Vagina (tissue), 2 donors: ENCODE measurements around the gene FAM107B.

Source experiments
- CTCF ChIP-seq, 3 experiments: fragments of 450-650 bp in 2 of 3; fragments of 200-600 bp in 1 of 3; sonication (generic) in 1 of 3; IDR thresholded peaks; one replicate each; pipeline ENCODE4 v1.5.1; 2017 to 2019; ENCODE audit warnings: antibody characterized with exemption in 3 of 3, mild to moderate bottlenecking in 2 of 3, moderate library complexity in 2 of 3
- POLR2AphosphoS5 ChIP-seq, 2 donors: sonication (generic); formaldehyde crosslinking; IDR thresholded peaks; one replicate each; pipeline ENCODE4 v1.9.0; 2017; ENCODE audit warnings: antibody characterized with exemption in 2 of 2, mild to moderate bottlenecking in 2 of 2, low read depth in 1 of 2; ENCODE audit not compliant: insufficient read depth in 1 of 2

DNA sequence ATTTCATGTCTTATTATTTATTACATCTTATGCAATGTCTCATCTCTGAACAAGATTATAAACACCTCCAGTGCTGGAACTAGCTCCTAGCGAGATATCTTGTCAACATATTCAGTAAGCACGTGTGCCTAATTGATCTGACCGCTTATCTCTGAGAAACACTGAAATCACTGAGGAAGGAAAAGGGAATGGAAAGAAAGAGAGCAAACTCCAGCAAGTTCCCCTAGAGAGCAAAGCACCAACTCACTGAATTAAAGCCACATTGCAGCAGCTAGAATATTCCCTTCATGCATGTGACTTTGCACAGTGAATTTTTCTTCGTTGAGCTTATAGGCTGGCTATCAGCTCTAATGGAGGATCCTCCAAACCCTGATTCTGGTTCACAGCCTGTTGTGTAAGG, 266.9 kb downstream of the FAM107B start:
- TF ChIP-seq CTCF (IDR thresholded peaks at IDR 0.05) (no peak), POLR2AphosphoS5 (IDR thresholded peaks at IDR 0.05; ENCODE audit: insufficient read depth in 1 of 2, low read depth in 1 of 2) (no peak)
